Neuronal stem cell (in vitro differentiated cells): ENCODE measurements around the gene KRTAP16-1.

Source experiments
- DNase-seq: peaks from one replicate; pipeline ENCODE4 v3.0.0-alpha.2; 2013; ENCODE audit warnings: low spot score
- H2AFZ ChIP-seq: one replicate; pipeline ENCODE4 v1.6.1; 2013; ENCODE audit warnings: mild to moderate bottlenecking, low read length, inconsistent platforms
- H2AK5ac ChIP-seq: 2 replicates; pipeline ENCODE4 v1.6.1; 2013; ENCODE audit warnings: low read depth, mild to moderate bottlenecking, inconsistent platforms, low read length, moderate library complexity, mixed read lengths
- H2BK120ac ChIP-seq: 2 replicates; pipeline ENCODE4 v1.6.1; 2013; ENCODE audit warnings: low read depth, mild to moderate bottlenecking, inconsistent platforms, low read length, moderate library complexity, mixed read lengths
- H2BK12ac ChIP-seq: one replicate; pipeline ENCODE4 v1.6.1; 2013; ENCODE audit warnings: low read length, inconsistent platforms
- H2BK15ac ChIP-seq: 2 replicates; pipeline ENCODE4 v1.6.1; 2013; ENCODE audit warnings: mild to moderate bottlenecking, low read length, inconsistent platforms, mixed read lengths
- H2BK5ac ChIP-seq: one replicate; pipeline ENCODE4 v1.6.1; 2013; ENCODE audit warnings: inconsistent platforms, mild to moderate bottlenecking, low read length, moderate library complexity
- H3K14ac ChIP-seq: one replicate; pipeline ENCODE4 v1.6.1; 2013; ENCODE audit warnings: low read length, inconsistent platforms
- H3K18ac ChIP-seq: 2 replicates; pipeline ENCODE4 v1.6.1; 2013; ENCODE audit warnings: low read length, inconsistent platforms
- H3K23ac ChIP-seq: 2 replicates; pipeline ENCODE4 v1.6.1; 2013; ENCODE audit warnings: low read depth, mild to moderate bottlenecking, mixed read lengths, low read length, inconsistent platforms; ENCODE audit not compliant: poor library complexity
- H3K27ac ChIP-seq: replicated peaks from 3 replicates; pipeline ENCODE4 v1.5.1; 2013; ENCODE audit warnings: low read length, inconsistent platforms
- H3K27me3 ChIP-seq, 3 experiments: 2 replicates each; pipeline ENCODE4 v1.6.1; 2013; ENCODE audit warnings: low read length in 3 of 3, mild to moderate bottlenecking in 2 of 3, inconsistent platforms in 1 of 3, low read depth in 1 of 3, mixed read lengths in 1 of 3, moderate library complexity in 1 of 3; ENCODE audit not compliant: control insufficient read depth in 3 of 3, insufficient read depth in 3 of 3
- H3K36me3 ChIP-seq, 2 donors: replicated peaks in 1 of 2; 2 replicates each; pipeline ENCODE4 v1.6.1; 2013; ENCODE audit warnings: low read length in 2 of 2; ENCODE audit not compliant: control insufficient read depth in 2 of 2, insufficient read depth in 2 of 2
- H3K4ac ChIP-seq: 2 replicates; pipeline ENCODE4 v1.6.1; 2013; ENCODE audit warnings: inconsistent platforms, mild to moderate bottlenecking, low read length, moderate library complexity
- H3K4me1 ChIP-seq, 2 donors: 1 replicate in 1 of 2; 2 replicates in 1 of 2; pipeline ENCODE4 v1.6.1; 2013; ENCODE audit warnings: low read length in 2 of 2, low read depth in 1 of 2; ENCODE audit not compliant: control insufficient read depth in 2 of 2, insufficient read depth in 1 of 2
- H3K4me2 ChIP-seq: one replicate; pipeline ENCODE4 v1.6.1; 2013; ENCODE audit warnings: mild to moderate bottlenecking, low read length, inconsistent platforms; ENCODE audit not compliant: insufficient read depth, poor library complexity, severe bottlenecking
- H3K4me3 ChIP-seq, 2 donors: 2 replicates each; pipeline ENCODE4 v1.5.1; 2013; ENCODE audit warnings: low read length in 2 of 2, mild to moderate bottlenecking in 2 of 2, inconsistent platforms in 1 of 2, moderate library complexity in 1 of 2
- H3K79me1 ChIP-seq: one replicate; pipeline ENCODE4 v1.6.1; 2013; ENCODE audit warnings: low read depth, mild to moderate bottlenecking, inconsistent platforms, low read length, moderate library complexity
- H3K9ac ChIP-seq: one replicate; pipeline ENCODE4 v1.6.1; 2013; ENCODE audit warnings: mild to moderate bottlenecking, low read depth, low read length, inconsistent platforms; ENCODE audit not compliant: poor library complexity
- H3K9me3 ChIP-seq, 2 donors: replicated peaks in 1 of 2; 2 replicates each; pipeline versions ENCODE3 to v1.6.1; 2013; ENCODE audit warnings: low read length in 2 of 2, mild to moderate bottlenecking in 2 of 2, inconsistent platforms in 1 of 2, low read depth in 1 of 2, mixed read lengths in 1 of 2, moderate library complexity in 1 of 2; ENCODE audit not compliant: control insufficient read depth in 2 of 2, insufficient read depth in 1 of 2
- H4K8ac ChIP-seq: one replicate; pipeline ENCODE4 v1.6.1; 2013; ENCODE audit warnings: low read depth, mild to moderate bottlenecking, inconsistent platforms, low read length, moderate library complexity
- H4K91ac ChIP-seq: one replicate; pipeline ENCODE4 v1.6.1; 2013; ENCODE audit warnings: low read length, low read depth, mild to moderate bottlenecking, inconsistent platforms; ENCODE audit not compliant: poor library complexity
- WGBS, 2 donors: extraction: QIAGEN DNeasy Blood & Tissue Kit; methylation state at CpG; one replicate each; pipeline ENCODE4 v1.1.7; 2013; ENCODE audit warnings: missing lambda C conversion rate in 2 of 2, mixed read lengths in 1 of 2; ENCODE audit not compliant: insufficient read length in 2 of 2, insufficient replicate concordance in 1 of 2; ENCODE audit errors: extremely low coverage in 2 of 2; 5-methylcytosine and 5-hydroxymethylcytosine counted together

KRTAP16-1 gene

GRCh38 chr17:41302981-41303380 is 6.1 kb downstream of the KRTAP16-1 start:
- Histone ChIP-seq H2BK120ac (no peak overlapping the region), H2BK15ac (no peak overlapping the region), H4K8ac (no peak overlapping the region), H3K9ac (no peak overlapping the region), H2AK5ac (no peak overlapping the region), H3K27me3 (no peaks in the 10 kb centered on the region), H3K23ac (no peak overlapping the region), H3K4me1 (peaks cover 0 to 1% of the 10 kb centered on the region in 2 donors), H3K4ac (no peak overlapping the region), H3K4me2 (no peak overlapping the region), H3K79me1 (no peaks in the 10 kb centered on the region), H3K4me3 (no peak overlapping the region), H3K36me3 (no peaks in the 10 kb centered on the region), H2BK5ac (no peak overlapping the region), H2AFZ (no peak overlapping the region), H4K91ac (no peak overlapping the region), H3K18ac (no peak overlapping the region), H3K14ac (no peak overlapping the region), H3K27ac (no peak overlapping the region), H3K9me3 (no peaks in the 10 kb centered on the region), H2BK12ac (no peak overlapping the region)
- no CpG with 5 or more reads among the region's 4 CpGs for WGBS, 2 donors
- no peak for DNase-seq

- H3K27ac ChIP-seq, result no peak within 1 kb of the TSS
- H3K4me3 ChIP-seq, result no peak within 1 kb of the TSS
- H2BK15ac ChIP-seq, result no peak within 1 kb of the TSS
- no peak within 1 kb of the TSS for H2AFZ ChIP-seq
- peak within 1 kb of the TSS; percentile 8 for H2AK5ac ChIP-seq
- no peaks in the 10 kb centered on the region for H3K4me1 ChIP-seq
- no peaks in the 10 kb centered on the region for H3K27me3 ChIP-seq
- no peaks in the 10 kb centered on the region for H3K9me3 ChIP-seq
- no peak within 1 kb of the TSS for H2BK5ac ChIP-seq
- H4K8ac ChIP-seq, result no peak within 1 kb of the TSS
- H3K36me3 ChIP-seq, result no peaks in the 10 kb centered on the region
- no peak within 1 kb of the TSS for H3K14ac ChIP-seq
- DNase-seq, result no peak
- no peak within 1 kb of the TSS for H4K91ac ChIP-seq
- no peaks in the 10 kb centered on the region for H3K79me1 ChIP-seq
- no peak within 1 kb of the TSS for H3K23ac ChIP-seq
- H3K9ac ChIP-seq, result no peak within 1 kb of the TSS
- no CpG with 5 or more reads among the region's 11 CpGs for WGBS, 2 donors
- H3K18ac ChIP-seq, result no peak within 1 kb of the TSS
- H3K4ac ChIP-seq, result no peak within 1 kb of the TSS
- H3K4me2 ChIP-seq, result no peak within 1 kb of the TSS
- no peak within 1 kb of the TSS for H2BK12ac ChIP-seq
- H2BK120ac ChIP-seq, result no peak within 1 kb of the TSS
Observed at GRCh38 chr17:41301916-41302901, 6.9 kb downstream of the KRTAP16-1 start, which contains the start of gene KRTAP29-1. Gene KRTAP29-1 (minus strand): TSS chr17:41302851. CDS start chr17:41302851, 0 bp downstream.

GRCh38 chr17:41301204-41301790 is 7.8 kb downstream of the KRTAP16-1 start:
- Histone ChIP-seq H3K18ac (no peak overlapping the region), H3K27ac (no peak overlapping the region), H3K4me1 (no peaks in the 10 kb centered on the region), H4K91ac (no peak overlapping the region), H2BK120ac (no peak overlapping the region), H3K79me1 (no peaks in the 10 kb centered on the region), H2BK12ac (no peak overlapping the region), H3K9ac (no peak overlapping the region), H4K8ac (no peak overlapping the region), H2AFZ (no peak overlapping the region), H2BK5ac (no peak overlapping the region), H3K9me3 (no peaks in the 10 kb centered on the region), H3K36me3 (no peaks in the 10 kb centered on the region), H3K4me2 (no peak overlapping the region), H3K4ac (no peak overlapping the region), H3K27me3 (no peaks in the 10 kb centered on the region), H3K14ac (no peak overlapping the region), H3K23ac (no peak overlapping the region), H2AK5ac (peak overlapping the region; percentile 8), H3K4me3 (no peak overlapping the region), H2BK15ac (no peak overlapping the region)
- no peak for DNase-seq
- WGBS, 2 donors, result no CpG with 5 or more reads among the region's 5 CpGs

GRCh38 chr17:41298458-41299135 is 10.5 kb downstream of the KRTAP16-1 start:
- H3K36me3 ChIP-seq, result no peaks in the 10 kb centered on the region
- DNase-seq, result no peak
- no peak overlapping the region for H2AK5ac ChIP-seq
- H2BK120ac ChIP-seq, result no peak overlapping the region
- no peak overlapping the region for H2BK12ac ChIP-seq
- H2AFZ ChIP-seq, result no peak overlapping the region
- no peaks in the 10 kb centered on the region for H3K4me1 ChIP-seq
- no peak overlapping the region for H4K91ac ChIP-seq
- no peak overlapping the region for H3K9ac ChIP-seq
- H3K27ac ChIP-seq, result no peak overlapping the region
- no peak overlapping the region for H2BK15ac ChIP-seq
- no peak overlapping the region for H3K23ac ChIP-seq
- H3K4me3 ChIP-seq, result no peak overlapping the region
- no peaks in the 10 kb centered on the region for H3K27me3 ChIP-seq
- no peak overlapping the region for H3K4ac ChIP-seq
- H4K8ac ChIP-seq, result no peak overlapping the region
- WGBS, 2 donors, result no CpG with 5 or more reads among the region's 20 CpGs
- H3K79me1 ChIP-seq, result no peaks in the 10 kb centered on the region
- H3K4me2 ChIP-seq, result no peak overlapping the region
- no peak overlapping the region for H3K18ac ChIP-seq
- no peak overlapping the region for H3K14ac ChIP-seq
- H3K9me3 ChIP-seq, result no peaks in the 10 kb centered on the region
- no peak overlapping the region for H2BK5ac ChIP-seq
